Hematopoietic multipotent progenitor cell treated with erythropoietin and hydrocortisone succinate and interleukin-3 and kit ligand, for 6 days (in vitro differentiated cells): ENCODE data around the gene SRGAP2C.
"Not testable (repeated sequence)": the region's sequence is repeated elsewhere in the genome, so short reads cannot be mapped to it uniquely, and the experiment has no call there.

Experiments used
- DNase-seq: peaks from one replicate; pipeline ENCODE4 v3.0.0-alpha.2; 2015

The SRGAP2C gene

DNA sequence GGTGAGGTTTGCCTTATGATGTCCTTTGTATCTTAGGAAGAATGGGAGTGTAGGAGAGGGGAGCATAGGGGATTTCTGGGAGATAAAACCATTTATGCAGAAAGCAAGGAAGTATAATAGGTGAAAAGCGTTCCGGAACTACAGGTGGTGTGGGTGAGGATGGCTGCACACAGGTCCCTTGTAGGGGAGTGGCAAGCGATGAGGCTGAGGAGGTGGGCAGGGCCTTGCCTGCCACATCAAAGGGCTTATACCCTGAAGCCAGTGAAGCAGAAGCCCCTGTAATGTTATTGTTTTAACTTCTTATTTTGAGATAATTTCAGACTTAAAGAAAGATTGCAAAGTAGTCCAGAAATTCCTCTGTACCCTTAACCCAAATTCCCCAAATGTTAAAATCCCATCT is 159.6 kb downstream of the SRGAP2C start:
- DNase-seq = not testable (repeated sequence)

DNA sequence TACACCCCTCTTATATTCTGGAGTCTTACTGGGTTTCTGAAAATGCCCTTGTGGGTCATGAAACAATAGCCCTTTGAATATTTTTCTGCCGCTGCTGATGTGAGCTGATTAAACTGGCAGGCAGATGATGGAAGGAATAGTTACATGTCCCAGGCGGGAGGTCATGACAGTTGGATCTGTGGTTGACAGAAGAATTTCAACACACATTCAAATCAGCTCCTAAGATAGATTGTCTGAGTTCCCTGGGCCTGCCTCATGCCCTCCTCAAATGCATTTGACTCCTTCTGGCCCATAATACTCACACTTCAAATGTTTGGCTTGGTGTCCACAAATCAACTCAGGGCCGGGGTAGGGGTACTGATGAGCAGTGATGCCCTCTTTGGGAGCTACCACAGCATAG is 161.9 kb downstream of the SRGAP2C start:
- DNase-seq = not testable (repeated sequence)

DNA sequence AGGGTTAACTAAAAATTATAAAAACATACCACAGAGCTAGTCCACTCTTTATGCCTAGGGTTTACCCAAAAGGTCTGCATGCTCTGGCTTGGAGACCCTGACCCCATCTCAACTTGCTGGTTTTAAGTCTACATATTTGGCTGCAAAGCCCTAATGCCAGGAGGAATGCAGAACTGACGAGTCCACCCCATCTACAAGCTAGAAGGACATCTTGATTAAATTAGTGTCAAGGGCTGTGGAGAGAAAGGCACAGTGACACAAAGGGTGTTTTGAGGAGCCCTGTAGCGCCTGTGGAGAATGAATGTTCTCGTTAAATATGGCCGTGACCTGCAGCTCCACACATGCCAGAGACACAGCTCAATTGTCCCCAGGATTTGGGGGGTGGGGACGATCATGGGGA is 162.7 kb downstream of the SRGAP2C start:
- DNase-seq = not testable (repeated sequence)

DNA sequence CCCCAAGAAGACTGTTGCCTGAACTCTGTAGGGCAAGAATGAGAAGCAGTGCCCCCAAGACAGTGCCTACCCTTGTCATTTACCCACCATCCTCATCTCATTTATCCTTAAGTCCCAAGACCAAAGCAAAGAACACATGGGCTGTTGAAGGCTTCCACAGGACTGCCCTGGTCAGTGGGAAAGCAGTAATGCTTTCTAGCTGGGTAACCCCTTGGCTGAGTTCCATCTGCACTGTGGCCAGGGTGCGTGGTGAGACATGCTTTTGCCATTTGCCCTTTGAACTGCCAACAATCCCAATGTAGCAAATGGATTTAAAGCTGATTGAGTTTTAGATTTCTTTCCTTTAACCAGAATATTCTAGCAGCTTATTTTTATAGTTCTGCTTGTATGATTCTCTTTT is 163.3 kb downstream of the SRGAP2C start:
- not testable (repeated sequence) for DNase-seq

DNA sequence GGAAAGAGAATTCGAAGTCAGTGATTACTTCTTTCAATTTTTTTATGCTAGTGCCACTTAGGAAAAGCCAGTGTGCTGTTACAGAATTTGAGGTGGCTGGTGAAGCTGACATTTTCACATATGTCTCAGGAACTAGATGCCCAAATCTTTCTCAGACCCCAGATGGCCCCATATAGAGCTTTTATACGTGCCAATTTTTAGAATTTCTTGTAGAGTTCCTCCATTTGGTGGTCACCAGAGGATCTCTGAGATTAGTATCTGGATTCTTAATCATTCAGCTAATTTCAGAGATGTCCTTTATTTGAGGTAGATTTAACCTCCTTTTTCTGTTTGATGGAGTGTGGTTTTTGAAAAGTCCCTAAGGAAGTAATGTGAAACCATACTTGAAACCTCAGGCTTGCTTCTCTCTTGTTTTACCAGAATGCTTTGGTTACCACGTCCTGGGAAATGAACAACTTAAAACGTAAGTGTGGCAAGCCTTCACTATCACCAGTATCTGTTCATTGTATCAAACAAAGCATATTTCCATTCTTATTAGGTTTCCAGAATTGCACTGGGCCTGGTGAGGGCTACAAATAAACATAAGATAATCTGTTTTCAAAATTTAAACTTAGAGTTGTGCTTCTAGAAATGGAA is 164.7 kb downstream of the SRGAP2C start:
- DNase-seq = not testable (repeated sequence)

DNA sequence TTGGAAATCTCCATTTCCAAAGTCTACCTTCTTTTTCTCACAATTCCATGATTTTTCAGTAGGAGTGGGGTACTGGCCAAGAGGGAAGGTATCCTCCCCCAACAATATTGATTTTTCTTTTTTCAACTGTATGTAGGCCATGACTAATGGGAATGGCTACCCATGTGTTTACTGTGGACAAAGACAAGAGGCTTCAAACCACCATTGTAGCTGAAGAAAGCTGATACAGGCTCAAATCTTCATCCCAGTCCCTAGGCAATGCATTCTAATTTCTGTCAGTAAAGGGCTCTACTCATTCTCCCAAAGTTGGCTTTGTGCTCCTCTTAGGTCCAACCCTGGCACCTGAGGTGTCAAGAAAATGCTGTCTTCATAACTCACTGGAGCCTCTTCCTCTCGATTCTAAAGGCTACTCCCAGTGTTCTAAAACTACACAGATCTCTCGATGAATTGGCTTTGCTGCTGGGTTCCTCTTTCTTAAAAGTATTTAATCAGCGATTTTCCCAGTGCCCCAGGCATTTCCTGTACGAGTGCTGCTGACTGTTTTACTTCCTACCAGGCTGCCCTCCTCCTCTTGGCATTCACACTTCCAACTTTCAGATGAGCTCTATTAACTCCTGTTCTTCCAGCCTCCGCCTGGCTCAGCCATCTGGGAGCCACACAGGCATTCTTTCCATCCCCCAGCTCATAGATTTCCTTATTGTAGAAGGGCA is 171.1 kb downstream of the SRGAP2C start:
- not testable (repeated sequence) for DNase-seq

DNA sequence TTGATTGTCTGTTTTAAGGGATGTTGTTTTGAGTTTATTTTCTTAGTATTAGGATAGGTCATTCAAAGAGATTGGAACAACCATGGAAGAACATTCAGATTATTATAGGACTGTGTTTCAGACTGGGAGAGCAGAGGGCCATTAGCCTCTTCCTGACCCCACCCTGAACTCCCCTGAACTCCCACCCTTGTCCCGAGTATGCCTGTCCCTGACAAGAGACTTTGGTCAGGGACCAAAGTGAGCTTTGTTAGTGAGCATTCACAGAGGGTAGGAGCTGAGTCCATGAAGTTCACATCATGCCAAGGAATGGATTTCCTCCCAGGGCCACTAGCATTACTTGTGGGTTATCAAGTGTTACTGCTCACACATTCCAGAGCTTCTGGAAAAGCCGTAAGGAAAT is 172.0 kb downstream of the SRGAP2C start:
- not testable (repeated sequence) for DNase-seq

DNA sequence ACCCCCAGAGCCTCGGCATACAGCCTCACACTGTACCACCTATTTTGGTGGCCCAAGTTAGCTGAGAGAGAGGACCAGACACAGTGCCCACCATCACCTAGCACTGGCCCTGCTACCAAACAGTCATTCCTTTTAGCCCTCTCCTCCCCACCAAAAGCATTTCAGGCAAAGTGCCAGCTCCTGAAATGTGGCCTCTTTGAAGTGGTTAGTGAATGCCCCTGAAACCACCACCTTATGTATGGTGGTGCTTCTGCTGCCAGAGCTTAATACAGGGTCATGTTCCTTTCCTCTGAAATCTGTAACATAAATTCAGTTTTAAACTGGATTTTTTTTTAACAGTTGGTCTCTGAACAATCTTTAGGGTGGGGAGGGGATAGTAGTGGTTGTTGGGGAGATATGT is 175.8 kb downstream of the SRGAP2C start:
- not testable (repeated sequence) for DNase-seq

DNA sequence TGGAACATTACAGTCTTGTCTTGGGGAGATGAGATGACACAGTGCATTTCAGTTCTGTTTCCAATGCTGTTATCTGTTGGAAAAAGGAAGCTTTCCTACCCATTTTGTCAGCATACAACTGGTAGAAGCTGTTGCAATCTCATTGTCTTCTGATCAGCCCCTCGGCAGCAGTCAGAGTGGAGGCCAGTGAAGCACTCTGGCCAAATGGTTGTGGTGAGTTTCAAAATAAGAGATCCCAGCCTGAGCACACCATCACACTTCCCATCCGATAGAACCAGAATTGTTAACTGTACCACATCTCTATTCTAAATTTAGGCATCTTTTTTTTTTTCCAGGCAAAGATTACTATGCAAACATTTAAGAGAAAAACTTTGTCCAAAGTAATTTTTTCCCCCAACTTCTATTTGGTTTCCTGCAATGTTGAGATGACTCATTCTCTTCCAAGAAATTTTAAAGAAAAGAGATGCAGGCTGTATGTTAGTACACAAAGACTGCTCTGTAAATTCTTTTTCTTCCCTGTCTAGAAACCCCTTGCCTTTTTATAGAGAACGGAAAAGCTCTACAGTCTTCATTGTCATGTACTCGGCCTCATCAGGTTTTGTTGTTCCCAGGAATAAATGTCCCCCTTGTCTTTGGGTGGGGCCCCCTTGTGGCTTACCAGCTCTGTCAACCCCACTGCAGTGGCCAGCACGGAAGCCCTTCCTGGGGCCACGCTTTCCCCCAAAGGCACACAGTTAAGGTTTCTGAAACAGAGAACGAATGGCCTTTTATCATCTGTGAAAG is 176.9 kb downstream of the SRGAP2C start:
- DNase-seq = not testable (repeated sequence)

DNA sequence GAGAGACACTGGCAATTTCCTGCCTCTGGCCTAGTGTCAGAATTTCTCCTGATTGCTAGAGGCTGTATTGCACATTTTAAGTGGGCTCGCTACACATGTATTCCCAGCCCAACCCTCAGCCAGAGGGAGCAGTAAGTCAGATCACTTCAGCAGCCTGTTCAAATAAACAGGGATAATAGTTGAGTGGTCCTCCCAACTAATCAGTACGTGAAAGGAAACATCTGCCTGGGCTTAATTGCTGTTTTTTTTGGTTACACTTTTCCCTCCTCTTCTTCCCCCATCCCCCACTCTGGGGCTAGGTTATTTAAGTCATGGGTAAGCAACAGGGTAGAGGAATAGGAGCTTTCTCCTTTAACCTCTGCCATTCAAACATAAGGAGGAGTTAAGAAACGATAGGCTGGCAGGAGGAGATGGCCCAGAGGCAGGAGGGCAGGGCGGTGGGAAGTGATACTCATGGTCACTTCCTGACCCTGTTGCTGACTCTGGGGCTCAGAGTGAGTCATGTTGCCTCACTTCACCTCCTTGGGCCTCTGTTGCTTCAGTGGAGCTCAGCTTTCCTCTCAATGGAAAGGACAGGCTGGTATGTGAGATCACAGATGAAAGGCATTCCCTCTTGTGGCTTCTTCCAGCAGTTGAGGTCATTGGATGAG is 177.6 kb downstream of the SRGAP2C start:
- DNase-seq = not testable (repeated sequence)

DNA sequence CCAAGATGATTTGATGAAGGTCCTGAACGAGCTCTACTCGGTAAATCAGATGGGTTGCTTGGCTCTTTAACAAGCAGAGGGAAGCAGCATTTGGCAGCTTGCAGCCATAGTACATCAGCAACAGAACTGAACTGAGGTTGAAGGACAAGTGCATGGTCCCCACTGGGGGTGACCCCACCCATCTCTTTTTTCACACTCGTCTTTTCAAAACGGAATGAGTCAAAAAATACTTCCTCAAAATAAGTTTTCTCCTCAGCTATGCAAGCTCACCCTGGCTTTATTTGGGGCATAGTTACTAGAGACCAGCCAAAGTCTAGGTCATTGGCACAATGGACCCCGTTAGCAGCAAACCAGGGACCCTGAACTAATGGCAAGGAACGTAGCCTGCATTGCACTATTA is 180.5 kb downstream of the SRGAP2C start:
- not testable (repeated sequence) for DNase-seq

DNA sequence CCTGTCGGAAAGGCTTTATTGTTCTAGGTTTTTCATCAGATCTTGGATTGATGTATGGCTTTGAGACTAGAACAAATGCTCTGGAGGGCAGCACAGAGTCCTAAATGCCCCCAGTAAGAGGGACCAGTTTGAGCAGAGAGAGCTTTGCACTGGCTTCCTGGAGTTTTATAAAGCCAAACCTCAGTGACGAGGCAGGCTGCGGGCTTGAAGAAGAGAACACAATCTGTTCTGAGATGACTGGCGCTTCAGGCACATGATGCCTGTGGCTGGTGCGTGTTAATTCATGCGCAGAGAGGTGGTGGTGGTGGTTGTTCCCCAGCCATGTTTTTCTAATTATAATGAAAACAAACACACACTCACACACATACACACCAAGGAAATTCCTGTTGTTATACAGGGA is 180.9 kb downstream of the SRGAP2C start:
- DNase-seq = peak; percentile 7

DNA sequence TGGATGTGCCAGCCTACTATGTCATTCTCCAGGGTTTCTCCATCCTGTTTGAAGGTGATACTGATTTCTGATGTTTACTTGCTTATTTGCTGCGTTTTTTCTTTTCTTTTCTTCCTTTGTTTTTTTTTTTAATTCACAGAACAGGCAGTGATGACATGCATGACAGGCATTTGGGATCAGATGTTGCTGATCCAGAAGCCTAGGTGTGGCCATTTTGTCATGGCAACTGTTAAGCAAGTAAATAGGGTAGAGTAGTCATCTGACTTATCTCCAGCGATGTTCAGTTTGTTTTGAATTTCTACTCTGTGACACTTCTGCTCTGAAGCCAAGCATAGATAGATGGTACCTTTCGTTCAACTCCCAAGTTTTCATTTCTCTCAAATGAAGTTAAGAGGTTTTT is 181.4 kb downstream of the SRGAP2C start:
- DNase-seq = not testable (repeated sequence)

DNA sequence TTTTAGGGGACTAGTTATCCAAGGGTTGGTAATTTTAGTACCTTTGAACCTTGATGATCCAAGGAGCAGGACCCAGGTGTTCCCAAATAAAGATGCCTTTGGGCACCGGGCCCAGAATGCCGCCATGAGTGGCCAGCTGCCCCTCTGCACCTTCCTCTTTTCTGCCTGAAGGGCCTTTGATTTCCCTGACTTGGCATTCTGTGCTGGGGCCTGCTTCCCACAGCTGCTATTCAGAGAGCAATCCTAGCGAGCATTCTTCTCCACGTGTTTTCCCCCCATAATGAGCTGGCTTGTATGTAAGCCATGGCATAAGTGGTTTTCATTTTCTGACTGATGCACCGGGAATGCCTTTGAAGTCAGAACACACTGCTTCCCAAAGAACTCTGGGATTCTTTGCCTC is 184.1 kb downstream of the SRGAP2C start:
- DNase-seq = not testable (repeated sequence)

DNA sequence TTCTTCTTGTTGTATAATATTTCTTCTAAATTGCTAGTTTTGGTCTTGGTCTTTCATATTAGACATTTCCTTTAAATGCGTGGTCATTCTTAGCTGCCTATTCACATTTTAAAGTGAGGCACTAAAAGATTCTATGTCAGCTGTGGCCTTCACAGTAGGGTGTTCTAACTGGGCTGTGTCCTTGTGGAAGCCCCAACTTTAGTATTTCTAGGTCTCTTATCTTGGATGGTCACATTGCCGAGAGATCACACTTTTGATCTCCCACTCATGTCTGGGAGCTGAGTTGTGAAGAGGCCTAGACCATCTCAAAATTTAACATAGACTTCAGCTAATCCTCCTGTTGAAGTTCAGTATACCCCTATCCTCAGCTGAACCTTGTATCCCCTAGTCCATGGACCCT is 185.2 kb downstream of the SRGAP2C start:
- peak; percentile 35 for DNase-seq

DNA sequence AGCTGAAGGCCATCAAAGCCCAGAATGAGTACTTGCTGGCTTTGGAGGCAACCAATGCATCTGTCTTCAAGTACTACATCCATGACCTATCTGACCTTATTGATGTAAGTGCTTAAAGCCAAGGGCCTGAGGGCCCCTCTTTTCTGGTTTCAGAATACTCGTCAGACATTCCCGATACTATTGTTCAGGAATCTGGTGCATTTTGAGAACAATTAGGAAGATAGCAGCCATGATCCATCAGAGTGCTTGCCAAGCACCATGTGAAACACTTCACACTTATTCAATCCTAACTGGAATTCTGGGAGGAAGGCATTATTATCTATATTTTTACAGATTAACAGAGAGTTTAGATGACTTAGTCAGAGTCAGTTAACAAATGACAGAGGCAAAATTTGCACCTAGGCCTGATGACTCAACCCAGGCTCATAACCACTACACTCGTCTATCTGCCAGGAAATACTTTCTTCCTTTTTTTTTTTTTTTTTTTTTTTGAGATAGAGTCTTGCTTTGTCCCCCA is 190.1 kb downstream of the SRGAP2C start:
- not testable (repeated sequence) for DNase-seq

DNA sequence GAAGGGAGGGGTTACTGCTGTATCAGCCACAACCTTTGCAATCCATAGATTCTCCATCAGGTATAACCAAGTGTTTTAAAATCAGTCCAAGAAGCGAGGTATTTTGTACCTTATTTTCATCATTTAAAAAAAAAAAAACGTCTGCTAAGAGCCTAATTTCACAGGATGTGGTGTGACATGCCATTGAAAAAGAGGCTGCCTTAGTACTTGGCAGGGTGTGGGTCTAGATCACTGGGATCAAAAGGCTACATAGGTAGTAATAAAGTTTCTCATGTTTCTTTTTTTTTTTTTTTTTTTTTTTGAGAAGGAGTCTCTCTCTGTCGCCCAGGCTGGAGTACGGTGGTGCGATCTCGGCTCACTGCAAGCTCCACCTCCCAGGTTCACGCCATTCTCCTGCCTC is 192.2 kb downstream of the SRGAP2C start:
- DNase-seq = not testable (repeated sequence)

DNA sequence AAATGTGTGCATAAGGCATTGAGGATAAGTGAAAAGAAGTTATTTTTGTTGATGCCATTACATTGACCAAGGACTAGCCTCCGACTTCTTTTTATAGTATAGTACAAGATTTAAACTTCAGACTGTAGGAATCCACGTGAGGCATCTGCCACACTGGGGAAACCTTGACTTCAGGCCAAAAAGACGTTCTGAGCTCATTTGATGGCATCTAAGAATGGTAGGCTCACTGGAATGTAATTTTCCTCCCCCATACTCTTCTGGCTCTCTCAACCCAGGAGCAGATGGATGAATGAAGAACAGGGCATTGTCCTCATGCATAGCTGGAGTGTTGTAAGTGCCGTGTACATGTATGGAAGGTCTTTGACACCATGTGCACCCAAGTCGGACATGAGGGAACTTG is 194.0 kb downstream of the SRGAP2C start:
- DNase-seq = not testable (repeated sequence)

DNA sequence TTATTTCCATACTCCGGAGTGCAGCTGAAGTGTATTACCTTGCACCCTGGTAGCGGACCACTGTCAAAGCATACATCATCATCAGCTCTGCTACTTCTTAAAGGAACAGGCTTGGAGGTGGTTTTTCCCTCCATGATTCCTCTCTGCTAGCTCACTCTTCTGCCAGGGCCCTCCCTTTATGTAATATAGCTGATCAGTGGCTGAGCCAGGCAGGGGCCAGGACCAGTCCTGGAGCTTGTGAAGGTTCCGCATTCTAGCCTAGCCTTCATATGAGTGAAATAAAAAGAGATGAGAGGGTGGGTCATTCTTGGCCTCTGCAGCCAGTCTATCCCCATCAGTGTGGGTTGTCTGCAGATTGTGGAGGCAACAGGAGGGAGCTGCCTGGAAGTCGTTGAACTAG is 200.0 kb downstream of the SRGAP2C start:
- DNase-seq = not testable (repeated sequence)

DNA sequence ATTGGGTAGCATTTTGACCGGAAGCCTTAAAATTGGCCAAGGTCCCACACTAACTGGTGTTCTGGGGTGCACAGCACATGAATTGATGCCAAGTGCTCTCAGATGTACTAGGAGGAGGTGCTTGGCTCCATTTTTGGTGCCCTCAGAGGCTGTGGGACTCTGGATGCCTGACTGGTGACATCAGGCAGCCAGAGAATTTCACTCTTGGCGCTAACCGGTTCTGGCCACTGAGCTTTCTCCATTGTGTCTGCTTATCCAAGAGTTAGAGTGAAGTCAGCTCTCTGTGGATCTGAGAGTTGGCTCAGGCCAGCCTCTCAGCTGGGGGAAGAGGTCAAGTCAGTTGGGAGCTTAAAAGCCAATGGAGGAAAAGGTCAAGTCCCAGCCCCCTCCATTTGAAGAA is 200.4 kb downstream of the SRGAP2C start:
- DNase-seq = not testable (repeated sequence)

DNA sequence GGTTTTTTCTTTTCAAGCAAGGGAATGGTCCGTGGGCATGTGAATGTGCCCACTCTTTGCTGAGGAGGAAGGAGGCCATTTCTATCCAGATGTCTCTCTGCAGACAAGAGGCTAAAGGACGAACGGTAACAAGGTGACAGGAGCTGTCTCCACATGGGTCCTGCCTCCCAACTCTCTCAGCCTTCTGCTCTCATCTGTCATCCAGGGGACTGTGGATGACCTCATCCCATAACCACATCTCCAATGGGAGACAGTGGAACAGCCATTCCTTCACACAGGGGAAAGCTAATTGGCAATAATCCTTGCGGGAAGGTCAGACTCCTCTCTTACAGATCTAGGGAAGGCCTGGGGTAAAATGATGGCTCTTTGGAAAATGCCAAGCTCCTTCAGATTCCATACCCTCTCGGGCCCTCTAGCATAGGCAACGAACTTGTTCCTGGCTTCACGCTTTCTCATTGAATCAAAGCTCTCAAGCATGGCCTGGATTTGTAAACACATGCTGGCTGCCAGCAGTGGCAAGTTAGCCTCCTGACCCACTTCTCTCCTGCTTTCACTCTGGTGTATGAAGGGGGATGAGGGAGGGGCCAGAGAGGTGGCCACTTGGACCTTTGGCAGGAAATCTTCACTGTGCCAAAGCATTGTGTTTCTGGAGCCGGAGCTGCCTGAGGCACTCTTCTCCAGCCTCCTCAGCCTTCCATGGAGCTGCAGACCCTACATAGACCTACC is 201.0 kb downstream of the SRGAP2C start:
- not testable (repeated sequence) for DNase-seq

DNA sequence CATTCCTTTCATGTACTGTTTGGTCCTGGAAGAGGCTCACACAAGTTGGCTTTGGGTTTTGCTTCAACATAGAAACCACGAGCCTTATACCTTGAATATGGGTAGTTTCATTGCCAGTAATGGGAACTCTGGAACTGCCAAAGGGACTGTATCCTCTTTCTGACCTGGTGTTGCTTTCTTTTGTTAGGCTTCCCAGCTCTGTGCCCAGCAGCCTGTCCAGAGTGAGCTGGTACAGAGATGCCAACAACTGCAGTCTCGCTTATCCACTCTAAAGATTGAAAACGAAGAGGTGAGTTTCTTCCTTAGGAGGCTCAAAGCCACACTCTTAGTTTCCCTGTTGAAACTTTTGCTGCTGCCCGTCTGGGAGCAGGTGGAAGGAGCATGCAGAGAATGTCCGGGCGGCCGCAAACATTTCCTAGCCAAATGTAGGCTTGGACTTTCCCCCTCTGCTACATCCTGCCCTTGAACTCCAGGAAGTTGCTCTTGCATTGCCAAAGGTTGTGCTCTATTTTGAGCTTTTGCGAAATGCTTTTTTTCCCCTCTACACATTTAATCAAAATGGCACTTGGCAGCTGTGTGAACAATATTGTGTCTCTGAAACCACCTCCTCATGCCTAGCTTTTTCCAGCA is 201.7 kb downstream of the SRGAP2C start:
- DNase-seq = not testable (repeated sequence)
